ENCODE results near the gene SLC17A9.
"Not testable (repeated sequence)": the region's sequence is repeated elsewhere in the genome, so short reads cannot be mapped to it uniquely, and the experiment has no call there.

The SLC17A9 gene

DNA sequence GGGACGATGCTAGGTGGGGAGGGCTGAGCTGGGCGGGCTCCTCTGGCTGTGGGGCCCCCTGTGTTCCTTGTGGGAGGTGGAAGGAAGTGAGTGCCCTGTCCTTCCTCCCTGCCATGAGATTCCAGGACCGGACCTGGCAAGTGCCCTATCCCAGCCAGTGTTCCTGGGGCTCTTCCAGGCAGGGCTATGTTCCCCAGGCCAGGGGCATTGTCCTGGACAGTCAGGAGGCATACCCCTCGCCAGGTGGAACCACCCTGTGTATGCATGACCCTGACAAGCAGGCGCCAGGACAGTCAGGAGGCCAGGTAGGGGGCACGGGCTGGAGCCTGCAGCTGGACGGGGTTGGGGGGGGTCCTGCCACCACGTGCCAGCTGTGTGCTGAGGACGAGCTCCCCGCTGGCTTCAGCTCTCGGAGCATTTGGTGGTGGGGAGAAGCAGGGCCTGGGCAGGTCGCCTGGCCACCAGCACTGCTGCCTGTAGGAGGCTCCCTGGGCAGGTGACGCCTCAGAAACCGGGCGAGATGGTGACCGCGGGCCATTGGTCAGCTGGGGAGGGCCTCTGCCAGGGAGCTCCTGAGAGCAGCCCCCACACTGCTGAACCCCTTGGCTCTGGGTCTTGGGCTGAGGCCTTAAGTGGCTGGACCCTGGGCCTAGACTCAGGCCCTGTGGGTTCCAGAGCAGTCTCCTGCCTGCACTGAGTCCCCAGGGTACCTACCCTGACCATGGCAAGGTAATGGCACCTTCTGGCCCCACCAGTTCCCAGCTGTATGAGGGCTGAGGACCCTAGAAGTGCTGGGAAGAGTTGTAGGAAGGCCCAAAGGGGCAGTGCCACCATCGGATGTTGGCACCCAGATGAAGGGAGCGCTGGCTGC lies 694 bp downstream of the SLC17A9 start:
- H3K4me3 ChIP-seq (ENCODE audit: low read depth, low read length), result peak overlapping the region; percentile 16
- no peak for DNase-seq (ENCODE audit: low read depth)

DNA sequence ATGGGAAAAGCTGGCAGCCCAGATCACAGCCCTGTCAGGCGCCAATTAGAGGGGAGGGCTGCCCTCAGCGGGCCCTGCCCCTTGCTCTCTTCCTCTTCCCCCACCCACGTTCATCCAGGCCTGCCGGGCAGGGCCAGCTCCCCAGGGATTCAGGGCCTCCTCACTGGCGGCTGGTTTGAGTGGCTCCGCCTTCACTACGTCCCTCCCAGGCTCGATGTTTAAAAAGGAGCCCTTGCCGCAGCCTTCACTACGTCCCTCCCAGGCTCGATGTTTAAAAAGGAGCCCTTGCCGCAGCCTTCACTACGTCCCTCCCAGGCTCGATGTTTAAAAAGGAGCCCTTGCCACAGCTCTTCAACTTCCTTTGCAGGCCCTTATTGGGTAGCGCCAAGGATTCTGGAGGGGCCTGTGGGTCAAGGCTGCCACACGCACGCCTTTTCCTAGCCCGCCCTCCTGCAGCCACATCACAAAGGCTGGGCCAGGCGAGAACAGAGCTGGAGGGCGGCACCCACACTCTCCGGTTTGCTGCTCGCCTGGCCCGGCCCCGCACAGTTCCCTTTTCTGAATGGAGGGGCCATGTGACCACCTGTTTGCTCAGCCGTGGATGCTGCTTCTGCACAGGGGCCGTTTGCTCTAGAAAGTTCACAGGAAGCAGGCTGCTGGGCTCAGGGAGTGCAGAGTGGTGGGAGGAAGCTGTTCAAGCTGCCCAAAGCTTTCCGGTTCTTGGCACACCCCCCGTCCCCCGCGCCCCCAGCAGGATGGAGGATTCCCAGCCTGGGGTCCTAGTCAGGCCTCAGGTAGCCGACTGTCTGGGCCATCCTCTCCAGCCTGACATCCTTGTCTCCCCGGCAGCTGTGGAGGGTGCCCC lies 1.6 kb downstream of the SLC17A9 start:
- H3K4me3 ChIP-seq (ENCODE audit: low read depth, low read length), result peak overlapping the region; percentile 16

DNA sequence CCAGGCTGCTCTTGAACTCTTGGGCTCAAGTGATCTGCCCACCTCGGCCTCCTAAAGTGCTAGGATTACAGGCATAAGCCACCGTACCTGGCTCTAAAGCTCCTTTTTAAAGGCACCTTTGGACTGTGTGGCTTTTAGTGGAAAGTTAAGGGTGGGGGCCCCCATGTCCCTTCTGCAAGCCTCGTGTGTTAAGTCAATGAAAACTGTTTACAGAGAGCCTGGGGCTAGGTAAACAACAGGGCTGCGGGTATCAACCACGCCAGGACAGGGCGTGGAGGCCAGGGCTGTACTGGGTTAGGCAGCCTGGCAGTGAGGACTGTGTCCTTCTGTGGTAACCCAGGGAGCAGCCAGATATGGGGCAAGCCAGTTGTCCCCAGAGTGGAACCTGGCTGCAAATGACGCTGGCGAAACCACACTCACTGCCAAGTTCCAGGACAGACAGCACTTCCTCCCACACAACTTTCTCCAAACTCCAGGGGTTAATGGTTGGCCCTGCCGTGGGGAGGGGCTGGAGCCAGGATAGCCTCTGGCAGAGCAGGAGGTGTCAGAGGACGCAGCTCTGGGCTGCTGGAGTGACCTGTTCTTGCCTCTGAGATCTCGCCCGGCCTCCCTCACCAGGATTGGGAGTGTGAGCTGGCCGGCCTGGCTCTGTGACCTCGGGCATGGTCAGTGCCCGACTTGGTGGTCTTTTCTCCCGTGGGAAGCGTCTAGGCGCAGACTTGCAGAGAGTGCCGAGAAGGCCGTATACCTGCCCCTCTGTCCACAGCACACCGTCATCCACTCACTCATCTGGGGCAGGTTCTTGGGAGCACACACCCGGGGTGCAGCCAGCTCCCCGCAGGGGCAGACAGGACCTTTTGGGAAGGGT lies 3.2 kb downstream of the SLC17A9 start:
- no peak overlapping the region for H3K4me3 ChIP-seq (ENCODE audit: low read depth, low read length)
- DNase-seq (ENCODE audit: low read depth), result no peak

More for the DNA sequence above, 1.6 kb downstream of the SLC17A9 start:
- DNase-seq (ENCODE audit: low read depth), result peak; percentile 27

DNA sequence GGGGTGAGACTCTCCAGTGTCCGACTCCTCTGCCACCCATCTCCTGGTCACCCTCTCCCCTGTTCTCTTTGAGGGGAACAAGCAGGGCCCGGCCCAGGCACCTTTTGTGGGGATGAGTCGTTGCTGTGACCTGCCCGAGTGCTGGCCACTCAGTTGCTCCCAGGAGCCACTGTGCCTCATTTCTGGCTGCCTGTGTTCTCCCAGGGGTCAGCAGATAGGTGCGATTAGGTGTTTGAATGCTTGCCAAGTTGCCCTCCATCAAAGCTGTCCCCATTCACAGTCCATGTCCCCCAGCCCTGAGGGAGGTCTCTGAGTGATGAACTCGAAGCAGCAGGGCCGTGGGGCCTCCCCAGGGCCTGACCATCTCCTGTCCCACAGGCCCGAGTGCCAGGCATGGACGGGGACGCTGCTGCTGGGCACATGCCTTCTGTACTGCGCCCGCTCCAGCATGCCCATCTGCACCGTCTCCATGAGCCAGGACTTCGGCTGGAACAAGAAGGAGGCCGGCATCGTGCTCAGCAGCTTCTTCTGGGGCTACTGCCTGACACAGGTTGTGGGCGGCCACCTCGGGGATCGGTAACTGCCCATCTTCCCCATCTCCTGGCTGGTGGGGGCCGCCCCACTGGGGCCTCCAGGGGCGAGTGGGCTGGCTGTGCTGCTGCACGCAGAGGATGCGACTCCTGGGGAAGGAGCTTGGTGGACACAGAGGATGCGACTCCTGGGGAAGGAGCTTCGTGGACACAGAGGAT lies 4.1 kb downstream of the SLC17A9 start:
- no peak overlapping the region for H3K4me3 ChIP-seq (ENCODE audit: low read depth, low read length)
- no peak for DNase-seq (ENCODE audit: low read depth)

DNA sequence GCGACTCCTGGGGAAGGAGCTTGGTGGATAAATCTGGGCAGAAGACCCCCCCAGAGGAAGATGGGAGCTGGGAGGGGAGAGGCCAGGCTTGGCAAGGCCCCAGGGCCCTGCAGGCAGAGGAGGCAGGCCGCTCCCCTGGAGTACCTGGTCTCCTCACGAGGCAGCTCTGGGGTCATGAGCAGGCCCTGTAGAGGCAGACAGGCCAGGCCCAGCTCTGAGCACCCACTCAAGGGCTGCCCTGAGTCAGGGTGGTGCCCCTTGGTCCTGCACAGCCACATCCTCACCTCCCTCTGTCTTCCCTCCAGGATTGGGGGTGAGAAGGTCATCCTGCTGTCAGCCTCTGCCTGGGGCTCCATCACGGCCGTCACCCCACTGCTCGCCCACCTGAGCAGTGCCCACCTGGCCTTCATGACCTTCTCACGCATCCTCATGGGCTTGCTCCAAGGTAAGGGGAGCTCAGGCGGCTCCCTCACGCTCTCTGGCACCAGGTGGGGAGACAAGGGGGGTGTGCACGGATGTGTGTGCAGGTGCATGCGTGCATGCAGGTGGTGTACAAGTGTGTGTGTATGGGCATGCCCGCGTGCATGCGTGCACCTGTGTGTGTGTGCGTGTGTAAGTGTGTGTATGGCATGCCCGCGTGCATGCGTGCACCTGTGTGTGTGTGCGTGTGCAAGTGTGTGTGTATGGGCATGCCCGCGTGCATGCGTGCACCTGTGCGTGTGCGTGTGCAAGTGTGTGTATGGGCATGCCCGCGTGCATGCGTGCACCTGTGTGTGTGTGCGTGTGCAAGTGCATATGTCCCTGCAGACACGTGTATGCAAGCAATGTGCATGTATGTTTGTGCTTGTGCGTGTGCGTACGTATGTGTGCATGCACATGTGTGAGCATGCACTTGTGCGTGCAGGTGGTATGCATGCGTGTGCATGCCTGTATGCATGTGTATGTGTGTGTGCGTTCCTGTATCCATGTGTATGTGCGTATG lies 4.9 kb downstream of the SLC17A9 start:
- H3K4me3 ChIP-seq (ENCODE audit: low read depth, low read length), result no peak overlapping the region
- DNase-seq (ENCODE audit: low read depth), result no peak

GRCh38 chr20:62958388-62959100 lies 6.0 kb downstream of the SLC17A9 start:
- no peak for DNase-seq (ENCODE audit: low read depth)
- H3K4me3 ChIP-seq (ENCODE audit: low read depth, low read length), result no peak overlapping the region

- no peak overlapping the region for H3K4me3 ChIP-seq (ENCODE audit: low read depth, low read length)
- no peak for DNase-seq (ENCODE audit: low read depth)
Observed at GRCh38 chr20:62959101-62959971, 6.8 kb downstream of the SLC17A9 start.

DNA sequence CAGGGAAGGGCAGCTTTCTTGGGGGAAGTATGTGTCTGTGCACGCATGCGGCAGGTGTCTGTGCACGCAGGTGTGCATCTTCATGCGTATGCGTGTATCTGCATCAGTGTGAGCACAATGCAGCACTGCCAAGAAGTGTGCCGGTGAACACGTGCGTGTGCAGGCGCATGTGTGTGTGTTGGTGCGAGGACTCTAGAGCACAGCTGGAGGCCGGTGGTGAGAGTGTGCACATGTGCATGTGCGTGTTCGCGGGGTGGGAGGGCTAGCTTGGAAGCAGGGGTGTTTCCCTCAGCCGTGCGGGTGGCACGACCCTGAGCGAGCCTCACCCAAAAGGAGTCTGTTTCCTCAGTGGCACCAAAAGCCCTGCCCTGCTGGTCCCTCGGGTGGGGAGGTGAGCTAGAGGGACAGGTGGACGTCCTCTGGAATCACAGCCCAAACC lies 7.5 kb downstream of the SLC17A9 start:
- H3K4me3 ChIP-seq (ENCODE audit: low read depth, low read length), result no peak overlapping the region
- no peak for DNase-seq (ENCODE audit: low read depth)

DNA sequence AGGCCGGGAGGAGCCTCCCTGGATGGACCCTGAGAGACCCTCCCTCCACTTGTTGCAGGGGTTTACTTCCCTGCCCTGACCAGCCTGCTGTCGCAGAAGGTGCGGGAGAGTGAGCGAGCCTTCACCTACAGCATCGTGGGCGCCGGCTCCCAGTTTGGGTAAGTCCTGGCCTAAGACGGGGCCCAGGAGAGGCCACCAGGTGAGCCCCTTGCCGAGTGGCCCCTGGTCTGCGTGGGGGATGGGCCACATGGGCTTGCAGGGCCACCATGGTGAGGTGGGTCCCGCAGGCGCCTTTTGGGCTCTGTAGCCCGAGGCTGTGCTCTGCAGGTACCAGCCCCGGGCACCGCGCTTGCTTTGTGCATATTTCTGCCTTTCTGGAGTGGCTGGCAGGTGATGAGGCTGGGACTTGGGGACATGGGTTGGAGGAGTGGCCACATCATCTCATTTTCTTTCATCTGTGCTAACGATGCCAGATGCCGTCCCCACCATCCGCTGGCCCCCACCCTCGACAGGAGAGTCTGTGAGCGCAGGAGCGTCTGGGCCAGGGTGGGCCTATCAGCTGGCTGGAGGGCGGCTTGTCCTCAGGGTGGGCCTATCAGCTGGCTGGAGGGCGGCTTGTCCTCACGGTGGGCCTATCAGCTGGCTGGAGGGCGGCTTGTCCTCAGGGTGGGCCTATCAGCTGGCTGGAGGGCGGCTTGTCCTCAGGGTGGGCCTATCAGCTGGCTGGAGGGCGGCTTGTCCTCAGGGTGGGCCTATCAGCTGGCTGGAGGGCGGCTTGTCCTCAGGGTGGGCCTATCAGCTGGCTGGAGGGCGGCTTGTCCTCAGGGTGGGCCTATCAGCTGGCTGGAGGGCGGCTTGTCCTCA lies 8.2 kb downstream of the SLC17A9 start:
- not testable (repeated sequence) for H3K4me3 ChIP-seq (ENCODE audit: low read depth, low read length); DNase-seq (ENCODE audit: low read depth)

DNA sequence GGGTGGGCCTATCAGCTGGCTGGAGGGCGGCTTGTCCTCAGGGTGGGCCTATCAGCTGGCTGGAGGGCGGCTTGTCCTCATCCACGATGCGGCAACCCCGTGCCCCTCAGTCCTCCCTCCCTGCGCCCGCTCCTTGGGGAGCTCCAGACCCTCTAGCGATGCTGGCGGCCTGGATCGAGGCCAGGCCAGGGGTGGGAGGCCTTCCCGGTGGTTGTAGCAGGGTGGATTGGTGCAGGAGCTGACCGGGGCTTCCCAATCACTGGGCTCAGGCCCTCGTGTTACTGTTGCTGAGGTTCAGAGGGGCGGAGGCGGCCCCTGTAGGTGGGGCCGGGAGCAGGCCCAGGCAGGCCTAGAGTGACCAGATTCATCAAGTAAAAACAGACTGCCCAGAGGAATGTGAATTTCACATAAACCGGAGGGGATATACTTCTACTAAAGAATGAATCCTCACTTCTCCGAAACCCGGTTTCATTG lies 8.8 kb downstream of the SLC17A9 start:
- no peak for DNase-seq (ENCODE audit: low read depth)
- H3K4me3 ChIP-seq (ENCODE audit: low read depth, low read length), result no peak overlapping the region

GRCh38 chr20:62961799-62962198 lies 9.3 kb downstream of the SLC17A9 start:
- no peak overlapping the region for H3K4me3 ChIP-seq (ENCODE audit: low read depth, low read length)
- no peak for DNase-seq (ENCODE audit: low read depth)

- DNase-seq (ENCODE audit: low read depth), result no peak
- H3K4me3 ChIP-seq (ENCODE audit: low read depth, low read length), result no peak overlapping the region
Observed at GRCh38 chr20:62962221-62962879, 9.8 kb downstream of the SLC17A9 start.

- no peak overlapping the region for H3K4me3 ChIP-seq (ENCODE audit: low read depth, low read length)
- DNase-seq (ENCODE audit: low read depth), result no peak
Observed at GRCh38 chr20:62962891-62963613, 10.5 kb downstream of the SLC17A9 start.
